ENCODE measurements around the gene LIPI.

Gene LIPI

GRCh38 chr21:14210738-14211137, at the start of gene LIPI:
Gene LIPI (minus strand): TSS chr21:14210955. CDS start chr21:14210845, 110 bp downstream.
- Mint-ChIP-seq H3K27me3 (ENCODE audit: low read depth) (peaks cover 7% of the 10 kb centered on the region), H3K9me3 (no peaks in the 10 kb centered on the region), H3K4me1 (no peaks in the 10 kb centered on the region), H3K4me3 (no peak within 1 kb of the TSS), H3K27ac (no peak within 1 kb of the TSS), H3K36me3 (ENCODE audit: low read depth) (no peaks in the 10 kb centered on the region)
- no peak for TF ChIP-seq CTCF (IDR thresholded peaks at IDR 0.05; ENCODE audit: unreplicated experiment in 3 of 3)

GRCh38 chr21:14260174-14260764, 49.5 kb upstream of the LIPI start:
- no peaks in the 10 kb centered on the region for H3K36me3 Mint-ChIP-seq (ENCODE audit: low read depth)
- no peak overlapping the region for H3K4me3 Mint-ChIP-seq
- no peaks in the 10 kb centered on the region for H3K4me1 Mint-ChIP-seq
- no peak overlapping the region for H3K27ac Mint-ChIP-seq
- H3K9me3 Mint-ChIP-seq = no peaks in the 10 kb centered on the region
- H3K27me3 Mint-ChIP-seq (ENCODE audit: low read depth) = no peaks in the 10 kb centered on the region
- TF ChIP-seq CTCF (IDR thresholded peaks at IDR 0.05; ENCODE audit: unreplicated experiment in 3 of 3) = no peak

- no peaks in the 10 kb centered on the region for H3K4me1 Mint-ChIP-seq
- no peaks in the 10 kb centered on the region for H3K9me3 Mint-ChIP-seq
- no peaks in the 10 kb centered on the region for H3K36me3 Mint-ChIP-seq (ENCODE audit: low read depth)
- H3K27ac Mint-ChIP-seq = no peak overlapping the region
- H3K4me3 Mint-ChIP-seq = no peak overlapping the region
- H3K27me3 Mint-ChIP-seq (ENCODE audit: low read depth) = no peaks in the 10 kb centered on the region
- TF ChIP-seq CTCF (IDR thresholded peaks at IDR 0.05; ENCODE audit: unreplicated experiment in 3 of 3) = peak; percentile 62 to 69 (median 67)
Observed at GRCh38 chr21:14259747-14260146, 49.0 kb upstream of the LIPI start.

- no peak overlapping the region for H3K4me3 Mint-ChIP-seq
- peaks cover 5% of the 10 kb centered on the region for H3K9me3 Mint-ChIP-seq
- H3K4me1 Mint-ChIP-seq = no peaks in the 10 kb centered on the region
- TF ChIP-seq CTCF (IDR thresholded peaks at IDR 0.05; ENCODE audit: unreplicated experiment in 3 of 3) = no peak
- no peaks in the 10 kb centered on the region for H3K36me3 Mint-ChIP-seq (ENCODE audit: low read depth)
- no peaks in the 10 kb centered on the region for H3K27me3 Mint-ChIP-seq (ENCODE audit: low read depth)
- H3K27ac Mint-ChIP-seq = no peak overlapping the region
Observed at GRCh38 chr21:14251336-14251735, 40.6 kb upstream of the LIPI start.

GRCh38 chr21:14245711-14246110, 35.0 kb upstream of the LIPI start:
- Mint-ChIP-seq H3K4me3 (no peak overlapping the region), H3K27ac (no peak overlapping the region), H3K4me1 (no peaks in the 10 kb centered on the region), H3K36me3 (ENCODE audit: low read depth) (no peaks in the 10 kb centered on the region), H3K9me3 (peaks cover 5% of the 10 kb centered on the region), H3K27me3 (ENCODE audit: low read depth) (no peaks in the 10 kb centered on the region)
- no peak for TF ChIP-seq CTCF (IDR thresholded peaks at IDR 0.05; ENCODE audit: unreplicated experiment in 3 of 3)

GRCh38 chr21:14244911-14245310, 34.2 kb upstream of the LIPI start:
- Mint-ChIP-seq H3K27me3 (ENCODE audit: low read depth) (no peaks in the 10 kb centered on the region), H3K27ac (no peak overlapping the region), H3K4me1 (no peaks in the 10 kb centered on the region), H3K9me3 (peaks cover 3% of the 10 kb centered on the region), H3K36me3 (ENCODE audit: low read depth) (no peaks in the 10 kb centered on the region), H3K4me3 (no peak overlapping the region)
- TF ChIP-seq CTCF (IDR thresholded peaks at IDR 0.05; ENCODE audit: unreplicated experiment in 3 of 3) = no peak

Data from nephron (organoid).